ENCODE results near the gene HEATR5A. TPM values are rescaled to one million over a fixed set of nuclear protein-coding genes. Genes with fewer than 3 reads are reported as not detected.
A peak's percentile ranks its signal among the peaks of the same experiment; 100 is the strongest.

HEATR5A gene
- total and polyA plus RNA-seq, 2 of the 13 experiments (the other 11 are each of a cell fraction or from before 2014, with no cell fraction given), result 36.4 to 105 TPM

DNA sequence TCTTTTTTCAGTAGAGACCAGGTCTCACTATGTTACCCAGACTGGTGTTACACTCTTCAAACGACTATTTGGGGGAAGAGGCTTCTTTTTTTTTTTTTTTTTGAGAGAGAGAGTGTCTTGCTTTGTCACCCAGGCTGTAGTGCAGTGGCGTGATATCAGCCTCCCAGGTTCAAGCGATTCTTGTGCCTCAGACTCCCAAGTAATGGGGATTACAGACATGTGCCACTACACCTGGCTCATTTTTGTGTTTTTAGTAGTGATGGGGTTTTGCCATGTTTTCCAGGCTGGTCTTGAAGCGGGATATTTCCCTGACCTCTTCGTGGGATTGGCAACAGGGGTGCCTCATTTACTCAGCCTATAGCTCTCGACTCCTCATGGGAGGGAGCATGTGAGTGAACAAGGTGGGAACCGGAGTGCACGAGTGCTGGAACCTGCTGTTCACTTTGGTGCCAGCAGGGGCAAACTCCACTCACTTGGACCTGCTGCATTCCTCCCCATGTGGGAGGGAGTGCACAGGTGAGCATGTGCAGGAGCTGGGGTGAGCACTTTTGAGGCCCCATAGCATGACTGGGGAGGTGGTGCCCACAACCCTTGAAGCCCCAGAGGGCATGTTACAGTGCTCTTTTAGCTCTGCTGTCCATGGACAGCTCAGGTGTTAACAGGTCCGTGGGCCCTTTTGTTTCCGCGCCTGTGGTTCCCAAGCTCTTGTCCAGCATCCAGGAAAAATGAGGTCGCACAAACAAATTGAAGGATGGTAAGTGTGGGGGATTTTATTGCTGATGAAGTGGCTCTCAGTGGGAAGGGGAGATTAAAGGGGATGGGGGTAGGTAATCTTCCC, 133.7 kb downstream of the HEATR5A start (continued):
- TF ChIP-seq GZF1 (CRISPR knock-in tag; IDR thresholded peaks at IDR 0.05) (peak; percentile 72; the same call in 1 of the 2 replicates), KDM5A (IDR thresholded peaks at IDR 0.05; ENCODE audit: borderline replicate concordance, low read length) (no peak), ESRRA (CRISPR knock-in tag; IDR thresholded peaks at IDR 0.05; ENCODE audit: low read depth) (0 out of 2 replicates have a peak, but pooled peaks have one; percentile 51), ZNF329 (CRISPR knock-in tag; IDR thresholded peaks at IDR 0.05; ENCODE audit: low read depth) (peak; percentile 32; the same call in 1 of the 2 replicates), ZNF180 (CRISPR knock-in tag; IDR thresholded peaks at IDR 0.05; ENCODE audit: borderline replicate concordance, low read depth) (no peak), ZNF670 (CRISPR knock-in tag; IDR thresholded peaks at IDR 0.05; ENCODE audit: borderline replicate concordance) (no peak; the same call in 1 of the 2 replicates), ZNF589 (CRISPR knock-in tag; conservative IDR thresholded peaks at IDR 0.05) (0 out of 2 replicates have a peak, but pooled peaks have one; percentile 44), MEF2D (CRISPR knock-in tag; IDR thresholded peaks at IDR 0.05) (peak; percentile 37; the same call in 1 of the 2 replicates), SOX13 (IDR thresholded peaks at IDR 0.05) (no peak), SOX13 (CRISPR knock-in tag; conservative IDR thresholded peaks at IDR 0.05 in 1 of 2, IDR thresholded peaks at IDR 0.05 in 1 of 2) (peak in 1 of 2 experiments; percentile 65; a peak in 2 of 4 replicates), SMAD3 (CRISPR knock-in tag; IDR thresholded peaks at IDR 0.05) (peak; percentile 77; the same call in 1 of the 2 replicates), ZNF431 (CRISPR knock-in tag; IDR thresholded peaks at IDR 0.05; ENCODE audit: borderline replicate concordance, low read depth) (peak; percentile 45; the same call in 1 of the 2 replicates), TBX2 (CRISPR knock-in tag; IDR thresholded peaks at IDR 0.05; ENCODE audit: borderline replicate concordance) (peak; percentile 83)
- TF ChIP-seq, protein P1, sequence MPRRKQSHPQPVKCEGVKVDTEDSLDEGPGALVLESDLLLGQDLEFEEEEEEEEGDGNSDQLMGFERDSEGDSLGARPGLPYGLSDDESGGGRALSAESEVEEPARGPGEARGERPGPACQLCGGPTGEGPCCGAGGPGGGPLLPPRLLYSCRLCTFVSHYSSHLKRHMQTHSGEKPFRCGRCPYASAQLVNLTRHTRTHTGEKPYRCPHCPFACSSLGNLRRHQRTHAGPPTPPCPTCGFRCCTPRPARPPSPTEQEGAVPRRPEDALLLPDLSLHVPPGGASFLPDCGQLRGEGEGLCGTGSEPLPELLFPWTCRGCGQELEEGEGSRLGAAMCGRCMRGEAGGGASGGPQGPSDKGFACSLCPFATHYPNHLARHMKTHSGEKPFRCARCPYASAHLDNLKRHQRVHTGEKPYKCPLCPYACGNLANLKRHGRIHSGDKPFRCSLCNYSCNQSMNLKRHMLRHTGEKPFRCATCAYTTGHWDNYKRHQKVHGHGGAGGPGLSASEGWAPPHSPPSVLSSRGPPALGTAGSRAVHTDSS (CRISPR knock-in tag; conservative IDR thresholded peaks at IDR 0.05), result no peak
- TF ChIP-seq, protein P2, sequence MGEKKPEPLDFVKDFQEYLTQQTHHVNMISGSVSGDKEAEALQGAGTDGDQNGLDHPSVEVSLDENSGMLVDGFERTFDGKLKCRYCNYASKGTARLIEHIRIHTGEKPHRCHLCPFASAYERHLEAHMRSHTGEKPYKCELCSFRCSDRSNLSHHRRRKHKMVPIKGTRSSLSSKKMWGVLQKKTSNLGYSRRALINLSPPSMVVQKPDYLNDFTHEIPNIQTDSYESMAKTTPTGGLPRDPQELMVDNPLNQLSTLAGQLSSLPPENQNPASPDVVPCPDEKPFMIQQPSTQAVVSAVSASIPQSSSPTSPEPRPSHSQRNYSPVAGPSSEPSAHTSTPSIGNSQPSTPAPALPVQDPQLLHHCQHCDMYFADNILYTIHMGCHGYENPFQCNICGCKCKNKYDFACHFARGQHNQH (CRISPR knock-in tag; IDR thresholded peaks at IDR 0.05), result peak; percentile 67; the same call in 1 of the 2 replicates
- TF ChIP-seq, protein P3, sequence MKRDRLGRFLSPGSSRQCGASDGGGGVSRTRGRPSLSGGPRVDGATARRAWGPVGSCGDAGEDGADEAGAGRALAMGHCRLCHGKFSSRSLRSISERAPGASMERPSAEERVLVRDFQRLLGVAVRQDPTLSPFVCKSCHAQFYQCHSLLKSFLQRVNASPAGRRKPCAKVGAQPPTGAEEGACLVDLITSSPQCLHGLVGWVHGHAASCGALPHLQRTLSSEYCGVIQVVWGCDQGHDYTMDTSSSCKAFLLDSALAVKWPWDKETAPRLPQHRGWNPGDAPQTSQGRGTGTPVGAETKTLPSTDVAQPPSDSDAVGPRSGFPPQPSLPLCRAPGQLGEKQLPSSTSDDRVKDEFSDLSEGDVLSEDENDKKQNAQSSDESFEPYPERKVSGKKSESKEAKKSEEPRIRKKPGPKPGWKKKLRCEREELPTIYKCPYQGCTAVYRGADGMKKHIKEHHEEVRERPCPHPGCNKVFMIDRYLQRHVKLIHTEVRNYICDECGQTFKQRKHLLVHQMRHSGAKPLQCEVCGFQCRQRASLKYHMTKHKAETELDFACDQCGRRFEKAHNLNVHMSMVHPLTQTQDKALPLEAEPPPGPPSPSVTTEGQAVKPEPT (CRISPR knock-in tag; IDR thresholded peaks at IDR 0.05; ENCODE audit: low read depth), result peak; percentile 72
- TF ChIP-seq, protein P4, sequence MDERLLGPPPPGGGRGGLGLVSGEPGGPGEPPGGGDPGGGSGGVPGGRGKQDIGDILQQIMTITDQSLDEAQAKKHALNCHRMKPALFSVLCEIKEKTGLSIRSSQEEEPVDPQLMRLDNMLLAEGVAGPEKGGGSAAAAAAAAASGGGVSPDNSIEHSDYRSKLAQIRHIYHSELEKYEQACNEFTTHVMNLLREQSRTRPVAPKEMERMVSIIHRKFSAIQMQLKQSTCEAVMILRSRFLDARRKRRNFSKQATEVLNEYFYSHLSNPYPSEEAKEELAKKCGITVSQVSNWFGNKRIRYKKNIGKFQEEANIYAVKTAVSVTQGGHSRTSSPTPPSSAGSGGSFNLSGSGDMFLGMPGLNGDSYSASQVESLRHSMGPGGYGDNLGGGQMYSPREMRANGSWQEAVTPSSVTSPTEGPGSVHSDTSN (CRISPR knock-in tag; IDR thresholded peaks at IDR 0.05), result peak; percentile 31; the same call in 1 of the 2 replicates
- TF ChIP-seq, protein P5, sequence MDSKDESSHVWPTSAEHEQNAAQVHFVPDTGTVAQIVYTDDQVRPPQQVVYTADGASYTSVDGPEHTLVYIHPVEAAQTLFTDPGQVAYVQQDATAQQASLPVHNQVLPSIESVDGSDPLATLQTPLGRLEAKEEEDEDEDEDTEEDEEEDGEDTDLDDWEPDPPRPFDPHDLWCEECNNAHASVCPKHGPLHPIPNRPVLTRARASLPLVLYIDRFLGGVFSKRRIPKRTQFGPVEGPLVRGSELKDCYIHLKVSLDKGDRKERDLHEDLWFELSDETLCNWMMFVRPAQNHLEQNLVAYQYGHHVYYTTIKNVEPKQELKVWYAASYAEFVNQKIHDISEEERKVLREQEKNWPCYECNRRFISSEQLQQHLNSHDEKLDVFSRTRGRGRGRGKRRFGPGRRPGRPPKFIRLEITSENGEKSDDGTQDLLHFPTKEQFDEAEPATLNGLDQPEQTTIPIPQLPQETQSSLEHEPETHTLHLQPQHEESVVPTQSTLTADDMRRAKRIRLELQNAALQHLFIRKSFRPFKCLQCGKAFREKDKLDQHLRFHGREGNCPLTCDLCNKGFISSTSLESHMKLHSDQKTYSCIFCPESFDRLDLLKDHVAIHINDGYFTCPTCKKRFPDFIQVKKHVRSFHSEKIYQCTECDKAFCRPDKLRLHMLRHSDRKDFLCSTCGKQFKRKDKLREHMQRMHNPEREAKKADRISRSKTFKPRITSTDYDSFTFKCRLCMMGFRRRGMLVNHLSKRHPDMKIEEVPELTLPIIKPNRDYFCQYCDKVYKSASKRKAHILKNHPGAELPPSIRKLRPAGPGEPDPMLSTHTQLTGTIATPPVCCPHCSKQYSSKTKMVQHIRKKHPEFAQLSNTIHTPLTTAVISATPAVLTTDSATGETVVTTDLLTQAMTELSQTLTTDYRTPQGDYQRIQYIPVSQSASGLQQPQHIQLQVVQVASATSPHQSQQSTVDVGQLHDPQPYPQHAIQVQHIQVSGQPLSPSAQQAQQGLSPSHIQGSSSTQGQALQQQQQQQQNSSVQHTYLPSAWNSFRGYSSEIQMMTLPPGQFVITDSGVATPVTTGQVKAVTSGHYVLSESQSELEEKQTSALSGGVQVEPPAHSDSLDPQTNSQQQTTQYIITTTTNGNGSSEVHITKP (CRISPR knock-in tag; IDR thresholded peaks at IDR 0.05; ENCODE audit: low read depth), result peak; percentile 53; the same call in 1 of the 2 replicates
